ENCODE results near the gene SLC16A3. TPM values are rescaled to one million over a fixed set of nuclear protein-coding genes. Genes with fewer than 3 reads are reported as not detected.

SLC16A3 gene
- total and polyA plus RNA-seq, 2 donors (not counting 3 experiments of a cell fraction or from before 2014, with no cell fraction given), result 95.9 to 171 TPM

- Histone ChIP-seq H2AFZ (ENCODE audit: low read depth, low read length) (no peak overlapping the region), H3K4me2 (ENCODE audit: insufficient read depth, low read length) (no peak overlapping the region), H3K27me3 (ENCODE audit: control insufficient read depth in 2 of 2, insufficient read depth in 2 of 2, low read length in 2 of 2) (no peaks in the 10 kb centered on the region), H3K4me1 (ENCODE audit: control insufficient read depth, extremely low read depth, insufficient read depth, low read length) (peaks cover 16% of the 10 kb centered on the region), H3K27ac (ENCODE audit: insufficient read depth, low read depth, low read length) (no peak overlapping the region), H3K9me3 (replicated peaks; ENCODE audit: control insufficient read depth, insufficient read depth, low read length) (no peaks in the 10 kb centered on the region), H3K9ac (replicated peaks; ENCODE audit: extremely low read depth, insufficient read depth, low read length) (no peak overlapping the region), H3K9me1 (replicated peaks; ENCODE audit: control insufficient read depth, extremely low read depth, insufficient read depth, low read length) (no peaks in the 10 kb centered on the region), H3K4me3 (replicated peaks in 1 of 3; ENCODE audit: insufficient read depth in 1 of 3, low read depth in 1 of 3, low read length in 3 of 3) (no peak overlapping the region), H3K36me3 (ENCODE audit: control insufficient read depth in 2 of 2, extremely low read depth in 1 of 2, insufficient read depth in 2 of 2, low read length in 2 of 2) (no peaks in the 10 kb centered on the region), H3K79me2 (ENCODE audit: control insufficient read depth, insufficient read depth, low read length) (no peaks in the 10 kb centered on the region), H4K20me1 (replicated peaks; ENCODE audit: control insufficient read depth, extremely low read depth, insufficient read depth, low read length) (no peaks in the 10 kb centered on the region)
- CTCF ChIA-PET, result interaction anchor here (1.0 to 1.5 kb wide), 4 partner anchors 8 to 18 kb away, joined by 3 to 6 read pairs (median 3); partner anchors contain the start of gene CSNK1D
- FAIRE-seq, result no peak
- no peak for TF ChIP-seq GATA2 (IDR thresholded peaks at IDR 0.05; ENCODE audit: insufficient read depth, insufficient read length, low read depth, low read length)
- TF ChIP-seq EZH2 (IDR thresholded peaks at IDR 0.05; ENCODE audit: borderline replicate concordance, low read depth, low read length, severe bottlenecking), result no peak
- TF ChIP-seq, protein P1, sequence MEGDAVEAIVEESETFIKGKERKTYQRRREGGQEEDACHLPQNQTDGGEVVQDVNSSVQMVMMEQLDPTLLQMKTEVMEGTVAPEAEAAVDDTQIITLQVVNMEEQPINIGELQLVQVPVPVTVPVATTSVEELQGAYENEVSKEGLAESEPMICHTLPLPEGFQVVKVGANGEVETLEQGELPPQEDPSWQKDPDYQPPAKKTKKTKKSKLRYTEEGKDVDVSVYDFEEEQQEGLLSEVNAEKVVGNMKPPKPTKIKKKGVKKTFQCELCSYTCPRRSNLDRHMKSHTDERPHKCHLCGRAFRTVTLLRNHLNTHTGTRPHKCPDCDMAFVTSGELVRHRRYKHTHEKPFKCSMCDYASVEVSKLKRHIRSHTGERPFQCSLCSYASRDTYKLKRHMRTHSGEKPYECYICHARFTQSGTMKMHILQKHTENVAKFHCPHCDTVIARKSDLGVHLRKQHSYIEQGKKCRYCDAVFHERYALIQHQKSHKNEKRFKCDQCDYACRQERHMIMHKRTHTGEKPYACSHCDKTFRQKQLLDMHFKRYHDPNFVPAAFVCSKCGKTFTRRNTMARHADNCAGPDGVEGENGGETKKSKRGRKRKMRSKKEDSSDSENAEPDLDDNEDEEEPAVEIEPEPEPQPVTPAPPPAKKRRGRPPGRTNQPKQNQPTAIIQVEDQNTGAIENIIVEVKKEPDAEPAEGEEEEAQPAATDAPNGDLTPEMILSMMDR (IDR thresholded peaks at IDR 0.05; ENCODE audit: extremely low read depth in 1 of 2, insufficient read depth in 1 of 2, low read depth in 1 of 2, low read length in 2 of 2), result no peak
- TF ChIP-seq MYC (IDR thresholded peaks at IDR 0.05; ENCODE audit: low read depth, low read length), result no peak
- TF ChIP-seq POLR2AphosphoS5 (IDR thresholded peaks at IDR 0.05; ENCODE audit: insufficient read depth, low read depth, low read length), result no peak
- no peak for TF ChIP-seq FOS (IDR thresholded peaks at IDR 0.05; ENCODE audit: borderline replicate concordance, insufficient read depth, low read length)
- no TSS peak for BruUV-seq (replicated peaks)
- POLR2A ChIA-PET, result no interaction called here
- intact Hi-C loops (cut with micrococcal nuclease) (no loop called here), dilution Hi-C loops (cut with MboI; ENCODE audit: extremely low pct_ligation_motif_present, low sequenced_read_pairs) (no loop called here)
- DNase-seq (ENCODE audit: low read depth, low spot score), result no peak
Observed at GRCh38 chr17:82283208-82283749, 54.4 kb downstream of the SLC16A3 start.
